GM18505 (cell line): ENCODE measurements around the gene TOX2.

ENCODE experiments used
- ATAC-seq: cut with Tn5 transposase; IDR thresholded peaks from one replicate; pipeline ENCODE4 v1.9.1; 2021; ENCODE audit not compliant: unreplicated experiment
- POLR2A ChIP-seq: IDR thresholded peaks from 4 replicates; pipeline ENCODE4 v1.6.1; 2011; ENCODE audit warnings: borderline replicate concordance; ENCODE audit not compliant: insufficient read depth, insufficient read length; ENCODE audit errors: extremely low read depth

Gene TOX2

DNA sequence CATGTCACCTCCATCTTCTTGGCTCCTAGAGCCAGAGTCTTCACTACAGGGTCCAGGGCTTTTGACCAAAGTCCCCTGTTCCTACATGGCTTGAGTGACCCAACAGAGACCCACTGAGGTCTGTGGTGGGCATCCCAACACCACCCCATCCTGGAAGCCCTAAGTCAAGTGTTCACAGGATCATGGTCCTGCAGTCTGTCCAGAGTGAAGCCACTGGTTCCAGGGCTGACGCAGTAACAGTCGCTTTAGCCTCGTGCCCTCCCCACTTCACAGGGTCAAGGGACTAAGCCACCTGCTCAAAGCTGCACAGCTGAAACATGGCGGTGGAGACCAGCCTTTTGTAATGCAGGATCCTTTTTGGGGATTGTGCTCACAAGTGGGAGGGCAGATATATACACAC is 138.4 kb downstream of the TOX2 start:
- no peak for ATAC-seq

DNA sequence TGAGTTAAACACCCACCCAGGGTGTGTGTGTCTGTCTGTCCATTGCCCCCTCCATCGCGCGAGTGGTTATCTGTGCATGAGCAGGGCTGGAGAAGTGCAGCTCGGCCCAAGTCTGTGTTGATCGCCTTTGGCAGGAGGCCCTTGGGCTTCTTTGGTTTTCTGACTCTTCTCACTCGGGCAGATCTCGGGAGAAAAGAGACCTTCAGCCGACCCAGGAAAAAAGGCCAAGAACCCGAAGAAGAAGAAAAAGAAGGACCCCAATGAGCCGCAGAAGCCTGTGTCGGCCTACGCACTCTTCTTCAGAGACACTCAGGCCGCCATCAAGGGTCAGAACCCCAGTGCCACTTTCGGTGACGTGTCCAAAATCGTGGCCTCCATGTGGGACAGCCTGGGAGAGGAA is 139.5 kb downstream of the TOX2 start:
- no peak for TF ChIP-seq POLR2A
- no peak for ATAC-seq

More for the DNA sequence above, 138.4 kb downstream of the TOX2 start:
- no peak for TF ChIP-seq POLR2A

GRCh38 chr20:44054849-44055248 is 140.2 kb downstream of the TOX2 start:
- no peak for TF ChIP-seq POLR2A
- no peak for ATAC-seq

DNA sequence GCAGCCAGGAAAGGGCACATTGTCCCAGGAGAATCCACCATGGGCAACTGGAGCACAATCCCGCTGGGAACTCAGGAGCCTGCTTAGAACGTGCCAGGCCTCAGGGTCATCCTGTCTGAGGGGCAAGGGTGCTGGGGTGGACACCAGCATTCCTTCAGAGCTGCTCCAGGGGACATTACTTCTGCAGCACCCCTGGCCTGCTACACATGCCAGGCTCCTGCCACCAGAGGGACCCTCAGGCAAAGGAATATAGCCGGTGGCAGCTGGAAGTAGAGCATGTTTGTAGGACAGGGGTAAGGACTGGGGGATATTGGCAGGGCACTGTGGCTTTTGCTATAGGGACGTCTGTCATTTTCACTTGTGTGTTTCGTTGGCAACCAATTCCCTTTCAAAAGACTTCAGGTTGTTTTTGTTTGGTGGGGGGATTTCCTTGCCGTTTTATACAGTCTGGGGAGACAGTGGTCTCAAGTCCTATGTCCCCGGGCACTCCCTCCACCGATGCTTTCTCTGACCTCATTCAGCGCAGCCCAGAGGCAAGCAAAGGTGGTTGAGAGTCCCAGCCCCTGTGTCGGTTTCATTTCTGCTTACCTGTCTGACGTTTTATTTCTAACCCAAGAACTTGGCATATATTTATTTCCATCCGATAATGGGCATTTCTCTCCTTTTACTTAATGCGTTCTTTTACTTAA is 141.5 kb downstream of the TOX2 start:
- ATAC-seq, result no peak
- TF ChIP-seq POLR2A, result no peak

DNA sequence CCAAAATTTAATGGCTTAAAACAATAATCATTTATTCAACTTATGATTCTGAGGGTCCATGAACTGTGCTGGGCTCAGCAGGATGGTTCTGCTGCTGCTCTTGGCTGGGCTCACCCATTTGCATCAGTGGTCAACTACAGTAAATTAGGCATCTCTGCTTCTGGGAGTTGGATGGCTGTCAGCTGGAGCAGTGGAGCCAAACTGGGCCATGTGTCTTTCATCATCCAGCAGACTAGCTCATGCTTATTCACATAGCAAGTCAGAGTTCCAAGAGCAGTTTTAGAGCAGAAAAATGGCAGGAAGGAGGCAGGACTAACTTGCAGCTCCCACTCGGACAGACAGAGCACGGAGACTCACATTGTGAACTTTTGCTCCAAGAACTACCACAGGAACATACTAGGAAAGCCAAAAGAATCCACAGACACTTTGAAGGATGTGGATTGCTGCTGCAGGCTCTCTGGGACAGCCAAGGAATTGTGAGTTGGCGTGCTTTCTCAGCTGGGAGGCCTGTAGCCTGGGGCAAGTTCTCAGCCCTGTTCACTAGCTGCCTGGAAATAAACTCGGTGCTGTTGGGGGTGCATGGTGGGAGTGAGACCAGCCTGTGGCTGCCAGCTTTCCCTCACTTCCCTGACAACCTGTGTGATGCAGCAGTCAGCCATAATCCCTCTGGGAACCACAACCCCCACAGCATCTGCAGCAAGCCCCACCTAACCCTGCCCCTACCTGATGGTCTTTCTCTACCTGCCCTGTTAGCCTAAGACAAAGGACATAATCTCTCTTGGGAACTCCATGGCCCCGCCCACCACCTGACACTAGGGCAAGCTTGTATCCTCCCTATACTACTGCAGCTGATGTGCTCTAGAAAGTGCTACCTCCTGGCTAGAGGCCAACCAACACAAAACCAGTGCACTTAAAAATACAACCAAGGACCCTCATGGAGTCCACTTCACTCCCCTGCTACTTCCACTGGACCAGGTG is 143.3 kb downstream of the TOX2 start:
- ATAC-seq, result no peak
- no peak for TF ChIP-seq POLR2A

DNA sequence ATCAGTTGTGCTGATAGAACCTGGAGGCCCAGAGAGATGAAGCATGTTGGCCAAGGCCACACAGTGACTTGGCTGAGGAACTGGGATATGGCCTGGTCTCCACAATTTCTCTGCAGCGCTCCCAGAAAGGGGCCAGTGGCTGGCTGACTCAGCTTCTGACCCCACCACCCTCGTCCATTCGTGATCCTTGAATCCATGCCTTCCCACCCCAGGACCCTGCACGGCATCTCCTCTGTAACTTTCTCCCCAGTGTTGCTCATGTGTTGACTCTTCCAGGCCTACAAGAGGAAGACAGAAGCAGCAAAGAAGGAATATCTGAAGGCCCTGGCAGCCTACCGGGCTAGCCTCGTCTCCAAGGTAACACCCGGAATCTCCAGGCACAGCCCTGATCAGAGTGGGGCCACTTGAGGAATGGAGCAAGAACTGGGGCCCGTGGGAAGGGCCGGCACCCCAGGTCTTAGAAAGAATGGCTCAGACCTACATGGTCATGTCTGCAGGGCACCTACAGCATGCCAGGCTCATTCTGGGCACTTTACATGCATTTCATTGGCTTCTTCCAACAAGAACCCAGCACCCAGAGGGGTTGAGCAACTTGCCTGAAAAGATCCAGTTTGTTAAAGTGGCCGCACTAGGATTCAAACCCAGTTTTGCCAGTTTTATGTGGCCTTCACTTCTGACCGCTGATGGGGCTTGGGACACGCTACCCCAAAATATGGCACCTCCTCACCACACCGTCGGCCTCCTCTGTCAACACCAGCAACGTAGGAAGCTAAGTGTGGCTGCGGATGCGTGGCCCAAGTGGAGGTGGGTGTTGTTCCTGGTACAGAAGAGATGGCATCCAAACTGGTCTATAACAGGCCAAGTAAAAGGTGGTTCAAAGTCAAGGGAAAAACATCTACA is 150.1 kb downstream of the TOX2 start:
- no peak for ATAC-seq
- TF ChIP-seq POLR2A, result no peak

DNA sequence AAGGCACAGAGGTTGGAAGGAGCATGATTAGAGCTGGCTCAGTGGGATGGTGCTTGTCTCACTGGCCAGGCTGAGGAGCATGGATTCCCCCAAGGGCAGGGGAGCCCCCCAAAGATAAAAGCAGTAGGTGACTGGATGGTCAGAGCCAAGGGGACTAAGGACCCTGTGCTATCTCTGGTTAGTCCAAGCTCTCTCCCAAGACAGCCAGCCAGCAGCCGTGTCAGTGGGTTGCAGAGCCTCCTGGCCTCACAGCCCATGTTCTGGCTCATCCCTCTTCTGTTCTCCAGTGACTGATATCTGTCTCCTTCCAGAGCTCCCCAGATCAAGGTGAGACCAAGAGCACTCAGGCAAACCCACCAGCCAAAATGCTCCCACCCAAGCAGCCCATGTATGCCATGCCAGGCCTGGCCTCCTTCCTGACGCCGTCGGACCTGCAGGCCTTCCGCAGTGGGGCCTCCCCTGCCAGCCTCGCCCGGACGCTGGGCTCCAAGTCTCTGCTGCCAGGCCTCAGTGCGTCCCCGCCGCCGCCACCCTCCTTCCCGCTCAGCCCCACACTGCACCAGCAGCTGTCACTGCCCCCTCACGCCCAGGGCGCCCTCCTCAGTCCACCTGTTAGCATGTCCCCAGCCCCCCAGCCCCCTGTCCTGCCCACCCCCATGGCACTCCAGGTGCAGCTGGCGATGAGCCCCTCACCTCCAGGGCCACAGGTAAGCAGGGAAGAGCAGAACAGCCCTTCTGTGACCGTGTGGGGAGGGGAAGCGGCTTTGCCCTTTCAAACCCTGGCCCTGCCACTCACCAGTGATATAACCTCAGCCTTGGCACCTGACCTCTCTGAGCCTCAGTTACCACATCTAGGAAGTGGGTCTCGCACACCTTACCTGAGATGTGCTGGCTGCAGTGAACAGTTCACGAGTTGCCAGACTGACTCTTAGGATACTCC is 151.0 kb downstream of the TOX2 start:
- no peak for TF ChIP-seq POLR2A
- ATAC-seq, result no peak

- ATAC-seq, result no peak
- TF ChIP-seq POLR2A, result no peak
Observed at GRCh38 chr20:44066645-44067606, 152.3 kb downstream of the TOX2 start.

DNA sequence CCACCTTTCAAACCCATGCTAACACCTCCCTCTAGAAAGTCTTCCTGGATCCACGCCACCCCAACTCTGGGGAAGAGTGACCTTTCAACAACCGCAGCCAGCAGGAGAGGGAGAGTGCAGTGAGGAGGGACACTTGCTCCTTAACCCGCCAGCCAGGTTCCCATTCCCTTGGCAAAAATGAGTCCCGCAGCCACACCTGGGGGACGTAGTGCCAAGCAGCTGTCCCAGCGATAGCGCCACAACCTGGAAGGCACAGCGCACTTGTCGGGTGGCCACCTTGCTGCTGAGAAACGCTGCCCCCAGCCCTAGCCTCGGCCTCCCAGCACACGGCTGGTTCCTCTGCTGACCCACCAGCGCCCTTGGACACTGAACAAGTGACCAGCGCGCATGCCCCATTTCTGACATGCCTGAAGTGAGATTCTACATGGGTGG is 153.0 kb downstream of the TOX2 start:
- no peak for ATAC-seq
- TF ChIP-seq POLR2A, result no peak

DNA sequence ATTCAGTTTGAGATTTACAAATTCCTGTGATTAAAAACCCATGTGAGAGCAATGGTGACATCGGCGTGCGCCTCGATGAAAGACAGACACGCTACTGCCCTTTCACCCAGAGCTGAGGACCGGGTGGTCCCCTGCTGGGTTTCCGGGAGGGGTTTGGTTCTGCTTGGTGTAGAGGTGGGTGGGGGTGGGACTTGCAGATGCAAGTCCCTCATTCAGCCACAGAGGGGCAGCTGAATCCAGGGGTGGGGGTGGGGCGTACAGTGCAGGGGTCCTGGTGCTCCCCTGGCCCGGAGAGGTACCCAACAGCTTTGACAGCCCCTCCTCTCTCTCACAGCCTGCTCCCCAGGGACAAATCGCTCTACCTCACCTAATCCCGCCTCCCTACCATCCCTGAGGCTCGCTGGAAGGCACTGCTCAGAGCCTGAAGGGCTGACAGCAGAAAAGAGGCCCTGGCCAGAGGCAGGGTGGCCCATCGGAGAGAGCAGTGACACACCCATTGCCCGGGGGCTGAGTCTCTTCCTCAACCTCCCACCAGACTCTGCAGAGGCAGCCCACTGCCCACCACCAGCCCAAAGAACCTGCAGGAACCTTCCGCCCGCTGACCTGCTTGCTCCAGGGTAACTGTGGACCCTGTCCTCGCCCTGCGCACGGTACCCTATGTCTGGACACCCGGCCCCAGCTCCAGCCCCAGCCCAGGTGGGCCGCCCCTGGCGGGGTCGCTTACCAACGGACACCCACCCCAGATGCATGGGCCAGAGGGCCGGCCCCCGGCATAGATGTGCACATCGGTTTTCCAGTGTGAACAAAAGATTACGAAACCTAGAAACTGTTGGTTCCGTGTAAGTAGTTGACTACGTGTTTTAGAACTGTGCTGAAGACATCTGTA is 153.9 kb downstream of the TOX2 start:
- ATAC-seq, result no peak
- no peak for TF ChIP-seq POLR2A
